SKM-1 treated with dmso at 0.1 percent for 144 hours (cell line): ENCODE measurements around the gene NCBP1.
"Not testable (repeated sequence)": the region's sequence is repeated elsewhere in the genome, so short reads cannot be mapped to it uniquely, and the experiment has no call there.

ENCODE experiments used
- DNase-seq: peaks from one replicate; lab custom pipeline; 2025; ENCODE audit not compliant: unreplicated experiment; lab: John Stamatoyannopoulos, UW

Gene NCBP1, protein sequence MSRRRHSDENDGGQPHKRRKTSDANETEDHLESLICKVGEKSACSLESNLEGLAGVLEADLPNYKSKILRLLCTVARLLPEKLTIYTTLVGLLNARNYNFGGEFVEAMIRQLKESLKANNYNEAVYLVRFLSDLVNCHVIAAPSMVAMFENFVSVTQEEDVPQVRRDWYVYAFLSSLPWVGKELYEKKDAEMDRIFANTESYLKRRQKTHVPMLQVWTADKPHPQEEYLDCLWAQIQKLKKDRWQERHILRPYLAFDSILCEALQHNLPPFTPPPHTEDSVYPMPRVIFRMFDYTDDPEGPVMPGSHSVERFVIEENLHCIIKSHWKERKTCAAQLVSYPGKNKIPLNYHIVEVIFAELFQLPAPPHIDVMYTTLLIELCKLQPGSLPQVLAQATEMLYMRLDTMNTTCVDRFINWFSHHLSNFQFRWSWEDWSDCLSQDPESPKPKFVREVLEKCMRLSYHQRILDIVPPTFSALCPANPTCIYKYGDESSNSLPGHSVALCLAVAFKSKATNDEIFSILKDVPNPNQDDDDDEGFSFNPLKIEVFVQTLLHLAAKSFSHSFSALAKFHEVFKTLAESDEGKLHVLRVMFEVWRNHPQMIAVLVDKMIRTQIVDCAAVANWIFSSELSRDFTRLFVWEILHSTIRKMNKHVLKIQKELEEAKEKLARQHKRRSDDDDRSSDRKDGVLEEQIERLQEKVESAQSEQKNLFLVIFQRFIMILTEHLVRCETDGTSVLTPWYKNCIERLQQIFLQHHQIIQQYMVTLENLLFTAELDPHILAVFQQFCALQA

DNA sequence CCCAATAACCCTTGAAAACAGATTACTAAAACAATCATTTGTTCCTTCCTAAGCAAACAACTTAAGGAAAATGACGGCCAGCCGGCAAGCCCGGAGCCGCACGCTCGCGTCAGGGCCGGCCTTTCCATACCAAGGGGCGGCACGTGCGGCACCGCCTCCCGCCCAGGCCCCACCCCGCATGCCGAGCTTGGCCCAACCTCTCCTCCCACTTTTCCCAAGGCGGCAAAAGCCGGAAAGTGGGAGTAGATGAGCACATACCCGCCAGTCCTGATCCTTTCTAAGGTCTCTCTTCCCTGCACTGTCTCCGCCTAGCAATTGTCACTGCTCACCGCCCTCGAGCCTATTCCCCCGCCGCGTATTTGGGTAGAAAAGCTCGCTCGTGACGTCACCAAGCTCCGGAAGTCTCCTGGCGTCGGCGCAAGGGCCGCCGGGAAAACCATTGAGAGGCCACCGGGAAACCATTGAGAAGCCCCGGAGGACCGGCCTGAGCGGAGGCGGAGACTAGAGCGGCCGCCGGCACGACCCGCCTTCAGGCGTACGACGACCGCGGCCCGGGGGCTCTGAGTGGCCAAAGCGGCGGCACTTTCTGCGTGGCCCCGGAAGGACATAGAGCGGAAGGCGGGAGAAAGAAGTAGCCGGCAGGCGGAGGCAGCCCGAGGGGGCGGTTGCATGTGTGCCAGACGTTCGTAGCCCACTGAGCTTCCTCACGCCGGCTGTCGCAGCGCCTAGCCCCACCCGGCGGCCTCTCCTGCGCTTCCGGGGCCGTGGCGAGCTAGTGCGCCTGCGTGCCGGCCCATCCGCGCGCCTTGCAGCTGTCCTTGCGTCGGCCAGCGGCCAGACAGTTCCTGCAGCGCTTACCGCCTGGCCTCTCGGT is at the start of gene NCBP1, which contains the start of gene TSTD2:
Gene NCBP1, plus strand, starts transcription at position 837 of the 874 bp plus-strand sequence. CDS start 61 bp downstream, outside the sequence.
Gene TSTD2, minus strand, starts transcription at position 384 of the 874 bp plus-strand sequence. CDS start 5,806 bp downstream, outside the sequence.
- peak; percentile 93 for DNase-seq

DNA sequence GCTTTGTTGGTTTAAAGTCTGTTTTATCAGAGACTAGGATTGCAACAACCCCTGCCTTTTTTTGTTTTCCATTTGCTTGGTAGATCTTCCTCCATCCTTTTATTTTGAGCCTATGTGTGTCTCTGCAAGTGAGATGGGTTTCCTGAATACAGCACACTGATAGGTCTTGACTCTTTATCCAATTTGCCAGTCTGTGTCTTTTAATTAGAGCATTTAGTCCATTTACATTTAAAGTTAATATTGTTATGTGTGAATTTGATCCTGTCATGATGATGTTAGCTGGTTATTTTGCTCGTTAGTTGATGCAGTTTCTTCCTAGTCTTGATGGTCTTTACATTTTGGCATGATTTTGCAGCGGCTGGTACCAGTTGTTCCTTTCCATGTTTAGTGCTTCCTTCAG is 48.8 kb upstream of the NCBP1 start:
- DNase-seq, result not testable (repeated sequence)

DNA sequence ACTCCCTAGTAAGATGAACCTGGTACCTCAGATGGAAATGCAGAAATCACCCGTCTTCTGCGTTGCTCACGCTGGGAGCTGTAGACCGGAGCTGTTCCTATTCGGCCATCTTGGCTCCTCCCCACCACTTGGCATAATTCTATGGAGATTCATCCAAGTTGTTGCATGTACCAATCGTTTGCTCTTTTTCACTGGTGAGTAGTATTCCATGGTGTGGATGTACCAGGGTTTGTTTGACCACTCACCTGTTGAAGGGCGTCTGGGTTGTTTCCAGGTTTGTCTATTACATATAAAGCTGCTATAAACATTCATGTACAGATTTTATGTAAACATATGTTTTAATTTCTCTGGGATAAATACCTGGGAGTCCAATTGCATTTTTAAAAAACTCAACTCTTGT is 46.7 kb upstream of the NCBP1 start:
- DNase-seq, result not testable (repeated sequence)

DNA sequence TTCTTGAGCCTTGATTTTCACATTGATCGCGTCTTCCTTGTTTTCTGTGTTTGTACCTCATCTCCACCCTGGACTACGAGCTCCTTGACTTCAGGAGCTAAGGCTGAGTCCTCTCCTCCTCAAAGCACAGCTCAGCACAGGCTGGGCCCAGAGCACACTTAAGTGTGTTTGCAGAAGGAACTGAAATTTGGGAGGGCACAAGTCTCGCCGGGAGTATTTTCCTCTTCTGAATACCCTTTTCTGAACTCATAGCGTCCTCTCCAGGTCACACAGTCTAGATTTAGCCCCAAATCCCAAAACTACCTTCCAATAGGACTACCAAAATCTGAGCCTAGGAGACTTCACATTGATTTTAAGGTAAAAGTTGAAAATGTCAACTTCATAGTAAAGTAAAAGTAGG is 42.1 kb upstream of the NCBP1 start:
- no peak for DNase-seq

DNA sequence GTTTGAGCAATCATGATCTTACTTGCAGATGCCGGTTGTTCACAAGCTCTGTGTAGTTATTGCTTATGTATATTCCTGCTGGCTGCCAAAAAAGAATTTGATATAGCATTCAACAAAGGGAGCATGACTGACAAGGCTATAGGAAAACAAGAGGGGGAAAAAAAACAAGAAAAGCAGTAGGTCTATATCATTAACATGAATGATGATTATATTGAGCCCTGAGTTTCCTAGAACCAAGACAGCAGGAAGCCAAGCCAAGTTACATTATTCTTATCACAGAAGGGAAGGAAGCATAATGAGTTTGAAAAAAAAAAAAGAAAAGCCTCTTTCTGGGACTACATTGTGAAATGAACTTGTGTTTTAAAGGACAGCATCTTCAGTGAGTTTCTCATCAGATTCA is 41.5 kb upstream of the NCBP1 start:
- DNase-seq, result no peak

DNA sequence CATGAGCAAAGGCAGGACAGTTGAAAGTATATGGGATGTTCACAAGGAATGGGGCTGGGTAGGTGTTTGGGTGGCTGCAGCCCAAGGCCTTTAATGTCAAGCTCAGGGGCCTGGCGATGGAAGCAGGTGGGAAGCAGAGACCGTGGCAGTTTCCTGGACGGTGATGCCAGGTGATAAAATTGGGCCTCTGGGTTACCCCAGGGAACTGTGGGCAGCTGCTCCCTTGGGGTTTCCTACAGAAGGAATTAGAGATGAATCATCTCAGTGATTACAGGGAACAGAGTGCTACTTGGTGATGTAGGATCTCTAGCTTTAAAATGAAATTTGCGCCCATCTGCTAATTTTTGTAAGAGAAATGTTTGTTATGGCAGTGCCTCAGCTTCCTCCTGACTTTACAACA is 39.7 kb upstream of the NCBP1 start:
- DNase-seq, result no peak

DNA sequence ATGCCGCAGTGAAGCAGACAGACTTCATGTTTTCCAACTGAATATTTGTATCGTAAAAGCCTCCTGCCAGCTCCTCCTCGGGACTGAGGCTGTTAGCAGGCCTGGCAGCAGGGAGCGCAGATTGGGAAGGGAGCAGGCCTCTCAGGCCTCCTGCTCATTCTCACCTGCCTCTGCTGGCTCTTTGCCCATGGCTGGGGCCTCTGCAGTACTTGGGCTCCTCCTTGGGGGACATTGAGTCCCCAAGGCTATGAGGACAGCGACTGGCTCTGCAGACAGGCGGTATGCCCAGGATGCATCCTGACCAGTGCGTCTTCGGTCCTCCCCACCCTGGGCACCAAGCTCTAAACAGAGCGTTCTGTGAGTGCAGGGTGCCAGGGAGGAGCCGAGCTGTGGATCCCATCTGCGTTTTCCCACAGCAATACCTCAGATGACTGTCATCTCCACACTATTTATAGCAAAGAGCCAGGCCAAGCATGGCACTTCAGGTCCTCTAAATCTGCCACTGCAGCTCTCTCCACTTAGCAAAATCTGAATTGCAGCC is 39.2 kb upstream of the NCBP1 start:
- DNase-seq, result no peak

DNA sequence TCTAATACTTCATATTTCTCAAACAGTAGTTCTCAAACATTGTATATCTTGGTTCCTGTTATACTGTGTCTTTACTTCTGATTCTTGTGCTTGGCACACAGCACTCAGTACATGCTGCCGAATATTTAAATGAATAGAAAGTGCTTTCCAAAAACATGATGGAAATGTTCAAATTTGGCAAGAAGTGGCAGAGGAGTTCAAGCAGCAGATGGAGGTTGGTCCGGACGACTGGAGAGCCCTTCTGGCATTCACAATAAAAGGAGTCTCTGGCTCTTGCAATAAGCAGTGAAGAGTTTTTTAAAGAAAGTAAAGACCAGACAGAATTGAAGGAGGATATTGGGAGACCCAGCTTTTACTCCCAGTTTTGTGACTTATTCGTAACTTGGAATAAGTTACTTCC is 36.7 kb upstream of the NCBP1 start:
- no peak for DNase-seq

DNA sequence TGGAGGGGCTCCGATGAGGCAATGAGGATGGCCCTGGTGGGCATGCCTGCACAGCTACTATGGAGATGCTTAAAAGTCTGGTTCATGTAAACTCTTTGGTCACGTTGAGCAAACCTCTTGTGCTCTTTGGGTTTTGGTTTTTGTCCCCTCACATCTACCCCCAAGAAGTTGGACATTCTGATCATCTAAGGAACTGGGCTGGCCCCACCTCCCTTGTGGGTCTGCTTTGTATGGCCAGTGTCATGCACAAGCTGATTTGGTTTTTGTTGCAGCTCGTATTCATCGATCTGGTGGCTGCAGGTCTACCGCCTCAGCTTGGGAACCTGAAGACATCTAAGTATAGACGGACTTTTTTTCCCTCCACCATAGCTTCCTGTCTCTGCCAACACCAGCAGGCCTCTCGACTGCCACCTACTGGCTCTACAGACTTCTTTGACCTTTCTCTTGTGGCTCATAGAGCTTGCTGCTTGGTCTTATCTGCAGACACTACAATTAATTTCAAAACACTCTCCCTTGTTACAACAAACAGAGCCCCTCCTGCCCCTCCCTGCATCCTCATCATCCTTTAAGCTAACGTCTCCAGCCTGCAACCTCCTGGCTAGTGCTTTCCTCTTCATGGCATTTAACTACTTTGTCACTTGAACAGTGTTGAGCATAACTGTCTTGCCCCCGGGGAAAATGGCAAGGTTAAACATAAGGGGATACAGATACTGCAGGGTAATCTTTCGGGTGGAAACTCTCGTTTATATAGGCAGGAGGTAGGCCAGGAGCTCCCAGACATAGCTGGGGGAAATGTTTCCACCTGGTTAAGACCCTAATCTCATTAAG is 34.9 kb upstream of the NCBP1 start:
- peak; percentile 51 for DNase-seq

DNA sequence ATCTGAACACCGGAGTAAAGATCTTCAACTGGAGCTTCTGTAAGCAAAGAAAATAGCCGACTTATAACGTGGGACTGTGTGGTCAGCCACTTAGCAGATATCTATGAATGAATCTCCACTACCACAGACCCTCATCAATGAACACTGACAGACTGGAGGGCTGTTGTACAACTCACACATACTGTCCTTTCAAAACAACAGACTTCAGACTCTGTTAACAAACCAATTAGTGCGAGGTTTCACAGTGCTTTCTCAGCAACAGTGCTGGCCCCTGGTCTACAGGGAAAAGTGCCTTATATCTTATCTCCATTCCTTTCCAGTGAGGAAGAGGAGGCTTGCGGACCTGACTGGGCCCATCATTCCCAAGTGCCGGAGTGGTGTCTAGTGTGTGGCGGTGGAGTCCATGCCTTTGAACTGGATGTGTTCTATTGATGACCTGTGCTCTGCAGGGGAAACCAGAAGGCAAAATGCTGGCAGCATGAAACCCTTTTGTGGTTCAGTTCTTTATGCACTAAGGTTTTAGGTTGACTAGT is 34.2 kb upstream of the NCBP1 start:
- DNase-seq, result no peak

DNA sequence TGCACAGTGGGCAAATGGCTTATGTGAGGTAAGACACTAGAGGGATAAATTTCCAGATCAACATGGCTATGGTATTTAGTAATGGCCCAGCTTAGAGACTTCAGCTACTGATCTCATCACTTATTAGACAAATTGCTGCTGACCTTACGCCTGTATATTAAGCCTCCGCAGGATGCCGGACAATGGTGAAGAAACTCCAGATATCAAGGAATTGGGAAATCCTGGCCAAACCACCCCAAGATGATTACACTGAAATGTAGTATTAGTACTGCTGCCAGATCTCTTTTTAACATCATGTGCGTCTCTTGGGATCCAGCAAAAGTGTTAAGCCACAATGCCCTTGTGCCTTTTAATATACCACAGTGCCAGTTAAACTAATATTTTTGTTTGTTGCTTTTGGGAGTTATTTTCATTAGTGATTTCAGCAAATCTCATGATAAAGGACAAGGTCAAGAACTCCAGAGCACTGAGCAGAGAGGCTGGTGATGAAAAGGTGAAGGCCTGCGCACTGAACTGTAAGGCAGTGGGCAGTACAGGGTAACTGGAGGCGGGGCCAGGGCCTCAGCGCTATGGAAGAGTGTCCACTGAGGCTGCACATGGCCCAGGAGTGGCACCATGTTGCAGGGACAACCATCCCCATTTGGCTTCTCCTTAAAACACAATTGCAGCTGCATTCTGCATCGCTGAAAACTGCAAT is 32.9 kb upstream of the NCBP1 start:
- no peak for DNase-seq

DNA sequence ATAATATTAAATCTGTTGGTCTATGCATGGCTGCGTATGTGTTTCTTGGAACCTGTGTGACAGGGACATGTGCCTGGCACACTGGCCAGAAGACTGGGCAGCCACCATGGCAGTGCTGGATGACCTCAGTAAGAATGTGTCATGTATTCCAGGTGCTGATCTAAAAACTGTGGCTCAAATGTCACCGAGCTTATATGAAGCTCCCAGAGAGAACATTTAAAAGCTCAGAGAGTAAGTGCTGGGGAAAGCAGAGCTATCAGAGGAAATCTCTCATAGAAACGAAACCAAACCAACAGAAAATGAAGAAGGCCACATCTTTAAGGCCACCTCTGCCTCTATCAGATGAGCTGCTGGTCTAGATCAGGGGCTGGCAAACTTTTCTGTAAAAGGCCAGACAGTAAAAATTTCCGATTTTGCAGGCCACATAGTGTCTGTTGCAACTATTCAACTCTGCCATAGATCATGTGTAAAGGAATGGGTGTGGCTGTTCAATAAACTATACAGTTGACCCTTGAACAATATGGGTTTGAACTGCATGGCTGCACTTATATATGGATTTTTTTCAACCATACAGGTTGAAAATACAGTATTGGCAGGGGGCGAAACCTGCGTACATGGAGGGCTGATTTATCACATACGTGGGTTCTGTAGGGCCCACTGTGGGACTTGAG is 32.3 kb upstream of the NCBP1 start:
- DNase-seq, result no peak

DNA sequence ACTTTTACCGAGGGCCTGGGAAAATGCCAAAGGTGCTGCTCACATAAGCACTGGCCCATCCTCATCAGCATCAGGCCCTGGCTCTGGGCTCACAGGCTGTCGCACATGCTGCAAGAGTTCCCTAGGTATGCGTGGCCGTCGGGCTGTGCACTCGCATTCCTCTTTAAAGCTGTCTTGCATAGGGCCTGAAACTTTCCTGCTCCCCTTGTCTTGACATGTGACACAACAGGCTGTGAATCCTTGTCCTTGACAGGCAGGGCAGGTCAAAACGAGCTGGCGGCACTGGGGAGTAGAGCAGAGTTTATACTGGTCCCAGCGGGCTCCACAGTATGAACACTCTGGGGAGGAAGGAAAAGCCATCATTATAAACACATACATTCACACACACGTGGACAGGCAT is 31.2 kb upstream of the NCBP1 start:
- DNase-seq, result no peak

DNA sequence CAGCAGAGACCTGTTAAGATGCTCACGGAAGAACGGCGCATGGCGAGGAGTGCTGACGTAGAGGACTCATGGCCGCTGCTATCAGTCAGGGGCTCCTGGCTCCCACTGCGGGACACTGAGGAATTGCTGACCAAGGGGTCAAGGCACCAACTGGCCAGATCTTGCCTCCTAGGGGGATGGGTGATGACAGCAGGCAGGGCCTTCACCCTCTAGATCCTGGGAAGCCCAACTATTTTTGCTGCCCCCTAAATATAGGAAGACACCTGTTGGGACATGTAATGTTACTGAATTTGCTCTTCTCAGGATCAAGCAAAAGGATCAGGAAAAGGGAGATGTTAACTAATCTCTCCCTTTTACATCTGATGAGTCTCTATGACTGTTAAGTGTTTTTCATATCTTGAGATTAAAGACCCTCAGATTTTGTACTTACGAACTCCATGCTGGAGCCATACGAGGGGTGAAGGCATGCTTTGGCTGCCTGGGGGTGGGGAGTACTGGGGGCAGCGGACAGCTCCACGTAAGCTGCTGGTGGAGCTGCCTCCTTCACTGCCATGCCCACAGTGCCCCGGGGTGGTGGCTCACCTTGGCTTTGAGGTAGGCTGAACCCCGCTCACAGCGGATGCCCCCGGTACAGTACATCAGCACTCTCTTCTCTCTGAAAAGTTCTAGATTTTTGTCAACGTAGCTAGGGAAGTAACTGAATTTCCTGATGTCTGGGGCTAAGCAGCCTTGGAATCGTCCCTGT is 28.5 kb upstream of the NCBP1 start:
- DNase-seq, result no peak

DNA sequence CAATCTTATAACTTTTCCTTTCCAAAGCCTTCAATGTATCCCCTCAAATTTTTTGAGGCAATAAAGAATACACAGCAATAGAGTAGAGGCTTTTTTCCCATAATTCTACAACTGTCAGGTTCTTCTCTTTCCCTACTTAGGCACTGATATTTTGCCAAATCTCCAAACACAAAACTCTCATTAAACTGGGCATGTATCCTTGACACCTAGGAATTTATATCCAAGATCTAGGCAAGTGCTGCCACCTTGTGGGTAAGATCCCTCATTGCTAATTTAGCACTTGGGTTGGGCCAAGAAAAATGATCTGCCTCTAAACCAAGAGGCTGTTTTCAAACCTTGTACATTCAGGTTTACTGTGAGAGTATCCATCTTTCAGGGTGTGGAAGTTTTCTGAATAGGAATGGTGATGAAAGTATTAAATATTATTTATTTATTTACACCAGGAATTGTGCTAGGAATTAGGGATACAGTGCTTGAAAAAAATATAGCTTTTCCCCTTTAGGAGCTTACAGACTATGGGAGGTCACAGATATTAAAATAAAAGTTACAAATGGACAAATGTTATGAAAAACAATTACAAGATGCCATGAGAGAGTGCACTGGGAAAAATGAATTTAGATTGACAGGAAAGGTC is 18.1 kb upstream of the NCBP1 start:
- DNase-seq, result no peak

DNA sequence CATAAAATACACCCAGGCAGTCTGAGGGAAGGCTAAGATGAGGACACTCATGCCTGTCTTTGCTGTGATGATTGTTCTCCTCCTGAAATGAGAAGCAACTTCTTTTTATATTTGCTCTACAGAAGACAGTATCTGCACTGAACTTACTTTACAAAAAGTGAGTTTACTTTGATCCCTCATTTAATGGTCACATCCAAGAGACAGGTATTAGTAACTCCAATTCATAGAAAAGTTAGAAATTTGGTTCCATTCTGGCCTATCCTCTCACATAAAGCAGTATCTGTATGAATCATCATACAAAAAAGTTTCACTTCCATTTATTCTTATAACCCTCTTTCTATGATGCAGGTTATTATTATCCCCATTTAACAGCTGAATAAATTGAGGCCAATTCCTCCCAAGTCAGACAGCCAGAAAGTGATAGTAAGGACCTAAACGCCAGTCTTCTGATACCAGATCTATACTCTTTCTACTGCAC is 15.6 kb upstream of the NCBP1 start:
- no peak for DNase-seq

DNA sequence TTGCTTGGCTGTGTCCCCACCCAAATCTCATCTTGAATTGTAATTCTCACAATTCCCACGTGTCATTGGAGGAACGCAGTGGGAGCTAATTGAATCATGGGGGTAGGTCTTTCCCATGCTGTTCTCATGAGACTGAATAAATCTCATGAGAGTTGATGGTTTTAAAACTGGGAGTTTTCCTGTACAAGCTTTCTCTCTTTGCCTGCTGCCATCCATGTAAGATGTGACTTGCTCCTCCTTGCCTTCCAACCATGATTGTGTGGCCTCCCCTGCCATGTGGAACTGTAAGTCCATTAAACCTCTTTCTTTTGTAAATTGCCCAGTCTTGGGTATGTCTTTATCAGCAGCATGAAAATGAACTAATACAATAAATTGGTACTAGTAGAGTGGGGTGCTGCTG is 13.6 kb upstream of the NCBP1 start:
- not testable (repeated sequence) for DNase-seq
